HCT116 (cell line): ENCODE measurements around the gene TFDP1. TPM values are rescaled to one million over a fixed set of nuclear protein-coding genes. Genes with fewer than 3 reads are reported as not detected.

Experiments used
- ATAC-seq: fragments of 200-7000 bp; cut with Tn5 transposase; 2 replicates; pipeline ENCODE4 v1.9.1; 2020; ENCODE audit warnings: mild to moderate bottlenecking, moderate library complexity
- BruUV-seq: library from RNA; stranded (reverse); fragments of 400-500 nt; replicated peaks from 2 replicates; lab custom pipeline; 2021; lab: Mats Ljungman, UMichigan
- CTCF ChIA-PET: fragments of 300-600 bp; sonication (Branson Sonifier 250); formaldehyde crosslinking; loops from one replicate; lab custom pipeline; 2021; ENCODE audit warnings: antibody characterized with exemption; lab: Charles Lee
- POLR2A ChIA-PET: fragments of 300-600, 350-600 bp; sonication (Branson Sonifier 250); formaldehyde crosslinking; loops from one replicate; lab custom pipeline; 2021; ENCODE audit warnings: antibody characterized with exemption; lab: Charles Lee
- RAD21 ChIA-PET, 2 experiments: fragments of 300-600 bp; sonication (Branson Sonifier 250); formaldehyde crosslinking; loops; one replicate each; lab custom pipeline; 2023; ENCODE audit warnings: low total read pairs in 2 of 2; ENCODE audit not compliant: uncharacterized antibody in 2 of 2, unreplicated experiment in 2 of 2, low non-redundant PET in 1 of 2; lab: Charles Lee
- DNase-seq: peaks from one replicate; pipeline ENCODE4 v3.0.0-alpha.2; 2010; ENCODE audit warnings: low read depth, low spot score
- H2AFZ ChIP-seq: fragments of 200-600 bp; shearing (Covaris generic), sonication (generic); 2 replicates; pipeline ENCODE4 v1.6.1; 2017; ENCODE audit warnings: low read depth, mixed run types, mixed read lengths, antibody characterized with exemption, low read length; ENCODE audit not compliant: poor library complexity, severe bottlenecking
- H3K27ac ChIP-seq: 2 replicates; pipeline ENCODE4 v1.5.1; 2012; ENCODE audit warnings: low read depth, low read length
- H3K27me3 ChIP-seq: fragments of 200-600 bp; sonication (generic); 2 replicates; pipeline ENCODE4 v1.6.1; 2016; ENCODE audit warnings: mixed run types, low read length, mixed read lengths; ENCODE audit not compliant: insufficient read depth
- H3K36me3 ChIP-seq, 2 experiments: fragments of 200-500 bp in 1 of 2; fragments of 200-600 bp in 1 of 2; sonication (Bioruptor generic) in 1 of 2; sonication (generic) in 1 of 2; 2 replicates each; pipeline versions ENCODE4 v1.5.1 to v1.6.1; 2014 to 2016; ENCODE audit warnings: low read length in 2 of 2, inconsistent platforms in 1 of 2, mixed read lengths in 1 of 2, mixed run types in 1 of 2; ENCODE audit not compliant: insufficient read depth in 2 of 2, control insufficient read depth in 1 of 2
- H3K4me1 ChIP-seq, 2 experiments: fragments of 200-600 bp in 1 of 2; sonication (generic) in 1 of 2; 2 replicates each; pipeline versions ENCODE4 v1.5.1 to v1.6.1; 2012 to 2017; ENCODE audit warnings: low read length in 2 of 2, inconsistent platforms in 1 of 2, mild to moderate bottlenecking in 1 of 2, mixed read lengths in 1 of 2, mixed run types in 1 of 2, moderate library complexity in 1 of 2; ENCODE audit not compliant: insufficient read depth in 2 of 2, control insufficient read depth in 1 of 2
- H3K4me2 ChIP-seq: fragments of 200-600 bp; sonication (generic); 2 replicates; pipeline ENCODE4 v1.6.1; 2017; ENCODE audit warnings: mixed run types, low read length, mixed read lengths
- H3K4me3 ChIP-seq, 2 experiments: fragments of 200-600 bp in 1 of 2; sonication (generic) in 1 of 2; replicated peaks in 1 of 2; 2 replicates each; pipeline ENCODE4 v1.5.1; 2011 to 2016; ENCODE audit warnings: low read length in 2 of 2, control low read depth in 1 of 2, low read depth in 1 of 2, mild to moderate bottlenecking in 1 of 2, mixed read lengths in 1 of 2, mixed run types in 1 of 2
- H3K79me2 ChIP-seq: fragments of 200-600 bp; sonication (generic); 2 replicates; pipeline ENCODE4 v1.6.1; 2017; ENCODE audit warnings: mild to moderate bottlenecking, mixed run types, low read length, moderate library complexity, mixed read lengths; ENCODE audit not compliant: insufficient read depth
- H3K9ac ChIP-seq: fragments of 200-600 bp; sonication (generic); 2 replicates; pipeline ENCODE4 v1.6.1; 2016; ENCODE audit warnings: low read length, mixed read lengths
- H3K9me2 ChIP-seq: fragments of 200-600 bp; sonication (generic), shearing (Covaris generic); 2 replicates; pipeline ENCODE4 v1.6.1; 2017; ENCODE audit warnings: mixed run types, mild to moderate bottlenecking, moderate library complexity; ENCODE audit not compliant: insufficient read depth
- H3K9me3 ChIP-seq, 2 experiments: fragments of 200-500 bp in 1 of 2; fragments of 200-600 bp in 1 of 2; sonication (Bioruptor generic) in 1 of 2; sonication (generic) in 1 of 2; 2 replicates each; pipeline ENCODE4 v1.6.1; 2014 to 2017; ENCODE audit warnings: low read length in 2 of 2, mixed read lengths in 2 of 2, inconsistent platforms in 1 of 2, low read depth in 1 of 2, mild to moderate bottlenecking in 1 of 2, mixed run types in 1 of 2, moderate library complexity in 1 of 2; ENCODE audit not compliant: control insufficient read depth in 1 of 2, insufficient read depth in 1 of 2
- H4K20me1 ChIP-seq: fragments of 200-600 bp; sonication (generic), shearing (Covaris generic); 2 replicates; pipeline ENCODE4 v1.6.1; 2017; ENCODE audit warnings: mixed run types, mild to moderate bottlenecking, moderate library complexity; ENCODE audit not compliant: insufficient read depth
- EZH2 ChIP-seq: fragments of 200-600 bp; sonication (generic); IDR thresholded peaks from 2 replicates; pipeline ENCODE4 v1.6.1; 2017; ENCODE audit warnings: antibody characterized with exemption, mixed run types
- FOSL1 ChIP-seq: IDR thresholded peaks from 2 replicates; pipeline ENCODE4 v1.6.1; 2012; ENCODE audit warnings: low read depth
- SP1 ChIP-seq: IDR thresholded peaks from 2 replicates; pipeline ENCODE4 v1.6.1; 2012; ENCODE audit warnings: low read depth
- TCF7L2 ChIP-seq: IDR thresholded peaks from 2 replicates; pipeline ENCODE4 v1.7.0; 2011; ENCODE audit warnings: borderline replicate concordance, inconsistent platforms; ENCODE audit not compliant: insufficient read depth, insufficient read length; ENCODE audit errors: extremely low read depth
- ZNF274 ChIP-seq: fragments of 200-500 bp; sonication (Bioruptor generic); IDR thresholded peaks from 2 replicates; pipeline ENCODE4 v1.6.1; 2014; ENCODE audit warnings: mild to moderate bottlenecking, low read depth, low read length, inconsistent platforms
- intact Hi-C: fragments of 100-400 bp; cut with micrococcal nuclease; formaldehyde crosslinking; loops from 2 replicates; pipeline ENCODE4 v1.10.0; 2022
- total RNA-seq: library from RNA; stranded (reverse); gene quantifications from one replicate; pipeline ENCODE4 v1.2.1, GENCODE V29; 2021; ENCODE audit not compliant: unreplicated experiment
- TF ChIP-seq, protein P1 (sequence below), 3 experiments: fragments of 200-600 bp in 1 of 3; sonication (generic) in 1 of 3; IDR thresholded peaks in 2 of 3; conservative IDR thresholded peaks in 1 of 3; 2 replicates each; pipeline ENCODE4 v1.5.1; 2012 to 2017; ENCODE audit warnings: low read depth in 2 of 3, low read length in 2 of 3, antibody characterized with exemption in 1 of 3, borderline replicate concordance in 1 of 3, control low read depth in 1 of 3, mild to moderate bottlenecking in 1 of 3, mixed read lengths in 1 of 3, mixed run types in 1 of 3, moderate library complexity in 1 of 3; ENCODE audit not compliant: insufficient read depth in 1 of 3
- TF ChIP-seq, protein P2 (sequence below): IDR thresholded peaks from 2 replicates; pipeline ENCODE4 v1.6.1; 2012; ENCODE audit warnings: low read depth

Gene TFDP1
- total RNA-seq, 1 experiment from 2014 or later: 169 TPM

DNA sequence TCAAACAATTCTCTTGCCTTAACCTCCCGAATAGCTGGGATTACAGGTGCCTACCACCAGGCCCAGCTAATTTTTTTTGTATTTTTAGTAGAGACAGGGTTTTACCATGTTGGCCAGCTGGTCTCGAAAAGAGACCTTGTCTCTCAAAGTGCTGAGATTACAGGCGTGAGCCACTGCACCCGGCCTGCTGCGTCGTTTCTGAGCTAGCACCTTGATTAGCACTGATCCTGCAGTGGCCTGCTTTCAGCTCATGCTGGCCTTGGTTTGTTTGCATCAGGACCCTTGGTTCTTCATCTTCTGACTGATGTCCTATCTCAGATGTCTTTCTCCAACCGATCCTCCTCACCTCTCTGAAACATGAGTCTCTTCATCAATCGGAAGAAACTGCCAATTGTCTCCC is 4.9 kb upstream of the TFDP1 start:
- Histone ChIP-seq H3K27me3 (no peaks in the 10 kb centered on the region), H3K9me3 (peaks cover 0 to 13% of the 10 kb centered on the region in 2 experiments; a peak in 2 of 4 replicates), H3K4me1 (no peaks in the 10 kb centered on the region), H3K79me2 (no peaks in the 10 kb centered on the region), H4K20me1 (no peaks in the 10 kb centered on the region), H3K27ac (no peak overlapping the region), H2AFZ (no peak overlapping the region), H3K4me3 (no peak overlapping the region), H3K9ac (no peak overlapping the region), H3K36me3 (0 out of 4 replicates have a peak, but pooled peaks cover 0 to 5% of the 10 kb centered on the region in 2 experiments), H3K4me2 (no peak overlapping the region), H3K9me2 (no peaks in the 10 kb centered on the region)
- ATAC-seq (no peak), DNase-seq (no peak)
- TF ChIP-seq SP1 (no peak), ZNF274 (no peak), FOSL1 (no peak), TCF7L2 (no peak), EZH2 (no peak)
- TF ChIP-seq, protein P1, sequence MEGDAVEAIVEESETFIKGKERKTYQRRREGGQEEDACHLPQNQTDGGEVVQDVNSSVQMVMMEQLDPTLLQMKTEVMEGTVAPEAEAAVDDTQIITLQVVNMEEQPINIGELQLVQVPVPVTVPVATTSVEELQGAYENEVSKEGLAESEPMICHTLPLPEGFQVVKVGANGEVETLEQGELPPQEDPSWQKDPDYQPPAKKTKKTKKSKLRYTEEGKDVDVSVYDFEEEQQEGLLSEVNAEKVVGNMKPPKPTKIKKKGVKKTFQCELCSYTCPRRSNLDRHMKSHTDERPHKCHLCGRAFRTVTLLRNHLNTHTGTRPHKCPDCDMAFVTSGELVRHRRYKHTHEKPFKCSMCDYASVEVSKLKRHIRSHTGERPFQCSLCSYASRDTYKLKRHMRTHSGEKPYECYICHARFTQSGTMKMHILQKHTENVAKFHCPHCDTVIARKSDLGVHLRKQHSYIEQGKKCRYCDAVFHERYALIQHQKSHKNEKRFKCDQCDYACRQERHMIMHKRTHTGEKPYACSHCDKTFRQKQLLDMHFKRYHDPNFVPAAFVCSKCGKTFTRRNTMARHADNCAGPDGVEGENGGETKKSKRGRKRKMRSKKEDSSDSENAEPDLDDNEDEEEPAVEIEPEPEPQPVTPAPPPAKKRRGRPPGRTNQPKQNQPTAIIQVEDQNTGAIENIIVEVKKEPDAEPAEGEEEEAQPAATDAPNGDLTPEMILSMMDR (IDR thresholded peaks at IDR 0.05 in 2 of 3, conservative IDR thresholded peaks at IDR 0.05 in 1 of 3; ENCODE audit: borderline replicate concordance in 1 of 3, insufficient read depth in 1 of 3, low read depth in 2 of 3, low read length in 2 of 3): no peak
- TF ChIP-seq, protein P2, sequence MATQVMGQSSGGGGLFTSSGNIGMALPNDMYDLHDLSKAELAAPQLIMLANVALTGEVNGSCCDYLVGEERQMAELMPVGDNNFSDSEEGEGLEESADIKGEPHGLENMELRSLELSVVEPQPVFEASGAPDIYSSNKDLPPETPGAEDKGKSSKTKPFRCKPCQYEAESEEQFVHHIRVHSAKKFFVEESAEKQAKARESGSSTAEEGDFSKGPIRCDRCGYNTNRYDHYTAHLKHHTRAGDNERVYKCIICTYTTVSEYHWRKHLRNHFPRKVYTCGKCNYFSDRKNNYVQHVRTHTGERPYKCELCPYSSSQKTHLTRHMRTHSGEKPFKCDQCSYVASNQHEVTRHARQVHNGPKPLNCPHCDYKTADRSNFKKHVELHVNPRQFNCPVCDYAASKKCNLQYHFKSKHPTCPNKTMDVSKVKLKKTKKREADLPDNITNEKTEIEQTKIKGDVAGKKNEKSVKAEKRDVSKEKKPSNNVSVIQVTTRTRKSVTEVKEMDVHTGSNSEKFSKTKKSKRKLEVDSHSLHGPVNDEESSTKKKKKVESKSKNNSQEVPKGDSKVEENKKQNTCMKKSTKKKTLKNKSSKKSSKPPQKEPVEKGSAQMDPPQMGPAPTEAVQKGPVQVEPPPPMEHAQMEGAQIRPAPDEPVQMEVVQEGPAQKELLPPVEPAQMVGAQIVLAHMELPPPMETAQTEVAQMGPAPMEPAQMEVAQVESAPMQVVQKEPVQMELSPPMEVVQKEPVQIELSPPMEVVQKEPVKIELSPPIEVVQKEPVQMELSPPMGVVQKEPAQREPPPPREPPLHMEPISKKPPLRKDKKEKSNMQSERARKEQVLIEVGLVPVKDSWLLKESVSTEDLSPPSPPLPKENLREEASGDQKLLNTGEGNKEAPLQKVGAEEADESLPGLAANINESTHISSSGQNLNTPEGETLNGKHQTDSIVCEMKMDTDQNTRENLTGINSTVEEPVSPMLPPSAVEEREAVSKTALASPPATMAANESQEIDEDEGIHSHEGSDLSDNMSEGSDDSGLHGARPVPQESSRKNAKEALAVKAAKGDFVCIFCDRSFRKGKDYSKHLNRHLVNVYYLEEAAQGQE: no peak
- ChIA-PET POLR2A (no interaction called here), RAD21 (no interaction called here), CTCF (interaction anchor here (1.5 kb wide), 1 partner anchor 186 kb away, joined by 3 read pairs; no protein-coding TSS in a partner anchor)
- BruUV-seq: no TSS peak
- intact Hi-C loops: no loop called here
